ENCODE results near the gene AK2.
A peak's percentile ranks its signal among the peaks of the same experiment; 100 is the strongest.

The AK2 gene

DNA sequence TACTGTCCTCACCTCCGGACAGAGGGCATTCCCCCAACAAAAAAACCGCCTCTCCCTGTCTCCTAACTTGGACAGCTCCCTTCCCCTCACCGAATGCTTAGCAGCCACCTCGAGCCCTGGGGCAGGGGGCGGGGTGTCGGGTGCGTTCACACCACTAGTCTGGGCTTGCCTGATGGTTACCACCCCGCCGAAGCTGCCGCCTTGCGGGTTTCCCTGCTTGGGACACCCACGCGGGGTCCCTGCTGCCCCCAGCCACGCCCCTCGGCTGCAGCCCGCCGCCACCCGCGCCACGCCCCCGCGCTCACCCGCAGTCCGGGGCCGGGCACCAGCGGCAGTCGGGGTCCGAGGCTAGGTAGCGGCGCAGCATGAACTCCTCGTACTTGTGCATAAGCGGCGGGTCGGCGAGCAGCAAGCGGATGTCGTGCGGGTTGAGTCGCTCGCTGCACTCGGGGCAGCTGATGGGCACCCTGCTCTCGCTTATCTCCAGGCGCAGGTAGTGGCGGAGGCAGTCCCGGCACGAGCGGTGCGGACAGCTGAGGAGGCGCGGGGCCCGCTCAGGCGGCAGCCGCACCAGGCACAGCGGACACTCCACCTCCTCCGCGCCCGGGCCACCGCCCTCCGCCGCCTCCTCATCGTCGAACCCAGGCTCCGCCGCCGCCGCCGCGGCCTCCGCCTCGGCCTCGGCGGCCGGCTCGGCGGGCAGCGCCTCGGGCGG lies 72.8 kb downstream of the AK2 start:
- no peaks in the 10 kb centered on the region for H3K9me2 ChIP-seq (replicated peaks; ENCODE audit: insufficient read depth, low read length)

GRCh38 chr1:32962248-32962896 lies 74.3 kb downstream of the AK2 start:
- Histone ChIP-seq H3K9me3 (replicated peaks; ENCODE audit: insufficient read depth, low read length) (no peaks in the 10 kb centered on the region), H3K9me2 (replicated peaks; ENCODE audit: insufficient read depth, low read length) (no peaks in the 10 kb centered on the region), H3K27ac (ENCODE audit: low read length) (no peak overlapping the region), H3K79me2 (ENCODE audit: low read length) (peaks cover 54% of the 10 kb centered on the region), H2AFZ (ENCODE audit: low read length) (no peak overlapping the region), H3F3A (ENCODE audit: insufficient read depth, low read length) (peaks cover 14% of the 10 kb centered on the region), H3K4me2 (ENCODE audit: low read depth, low read length) (peak overlapping the region; percentile 69), H3K9ac (ENCODE audit: low read length) (no peak overlapping the region), H3K4me1 (ENCODE audit: low read length) (peaks cover 16% of the 10 kb centered on the region; the same call in 1 of the 2 replicates), H3K4me3 (ENCODE audit: low read length) (peak overlapping the region; percentile 81), H4K20me1 (ENCODE audit: insufficient read depth, low read length) (no peaks in the 10 kb centered on the region), H3K36me3 (replicated peaks; ENCODE audit: insufficient read depth, low read length) (no peaks in the 10 kb centered on the region), H3K27me3 (replicated peaks; ENCODE audit: insufficient read depth, low read length) (no peaks in the 10 kb centered on the region)
- TF ChIP-seq EZH2 (optimal IDR thresholded peaks at IDR 0.05; ENCODE audit: low read depth, low read length) (no peak), EZH2phosphoT487 (IDR thresholded peaks at IDR 0.05; ENCODE audit: low read length) (no peak), CTCF (IDR thresholded peaks at IDR 0.05; ENCODE audit: low read length) (no peak)
- DNase-seq = peak; percentile 80

More for the DNA sequence above, 72.8 kb downstream of the AK2 start:
- peaks cover 42% of the 10 kb centered on the region for H3K79me2 ChIP-seq (ENCODE audit: low read length)
- DNase-seq = peak; percentile 43
- no peaks in the 10 kb centered on the region for H3K9me3 ChIP-seq (replicated peaks; ENCODE audit: insufficient read depth, low read length)
- H3K9ac ChIP-seq (ENCODE audit: low read length) = peak overlapping the region; percentile 44; the same call in 1 of the 2 replicates
- peaks cover 16% of the 10 kb centered on the region; the same call in 1 of the 2 replicates for H3K4me1 ChIP-seq (ENCODE audit: low read length)
- peak overlapping the region; percentile 81 for H3K4me3 ChIP-seq (ENCODE audit: low read length)
- TF ChIP-seq EZH2 (optimal IDR thresholded peaks at IDR 0.05; ENCODE audit: low read depth, low read length) (no peak), CTCF (IDR thresholded peaks at IDR 0.05; ENCODE audit: low read length) (no peak), EZH2phosphoT487 (IDR thresholded peaks at IDR 0.05; ENCODE audit: low read length) (no peak)
- H3F3A ChIP-seq (ENCODE audit: insufficient read depth, low read length) = peaks cover 14% of the 10 kb centered on the region
- H3K27ac ChIP-seq (ENCODE audit: low read length) = no peak overlapping the region
- H4K20me1 ChIP-seq (ENCODE audit: insufficient read depth, low read length) = no peaks in the 10 kb centered on the region
- no peaks in the 10 kb centered on the region for H3K27me3 ChIP-seq (replicated peaks; ENCODE audit: insufficient read depth, low read length)
- H3K36me3 ChIP-seq (replicated peaks; ENCODE audit: insufficient read depth, low read length) = no peaks in the 10 kb centered on the region
- peak overlapping the region; percentile 55; the same call in 1 of the 2 replicates for H2AFZ ChIP-seq (ENCODE audit: low read length)
- peak overlapping the region; percentile 69 for H3K4me2 ChIP-seq (ENCODE audit: low read depth, low read length)

GRCh38 chr1:32960819-32961355 lies 75.8 kb downstream of the AK2 start:
- H3K4me1 ChIP-seq (ENCODE audit: low read length) = peaks cover 16% of the 10 kb centered on the region; the same call in 1 of the 2 replicates
- H3K36me3 ChIP-seq (replicated peaks; ENCODE audit: insufficient read depth, low read length) = no peaks in the 10 kb centered on the region
- no peak overlapping the region for H2AFZ ChIP-seq (ENCODE audit: low read length)
- H3K9me2 ChIP-seq (replicated peaks; ENCODE audit: insufficient read depth, low read length) = no peaks in the 10 kb centered on the region
- H3F3A ChIP-seq (ENCODE audit: insufficient read depth, low read length) = peaks cover 14% of the 10 kb centered on the region
- no peak overlapping the region for H3K27ac ChIP-seq (ENCODE audit: low read length)
- no peak overlapping the region for H3K9ac ChIP-seq (ENCODE audit: low read length)
- H3K4me3 ChIP-seq (ENCODE audit: low read length) = no peak overlapping the region
- TF ChIP-seq CTCF (IDR thresholded peaks at IDR 0.05; ENCODE audit: low read length) (no peak), EZH2 (optimal IDR thresholded peaks at IDR 0.05; ENCODE audit: low read depth, low read length) (no peak), EZH2phosphoT487 (IDR thresholded peaks at IDR 0.05; ENCODE audit: low read length) (no peak)
- no peaks in the 10 kb centered on the region for H4K20me1 ChIP-seq (ENCODE audit: insufficient read depth, low read length)
- H3K9me3 ChIP-seq (replicated peaks; ENCODE audit: insufficient read depth, low read length) = no peaks in the 10 kb centered on the region
- no peak overlapping the region for H3K4me2 ChIP-seq (ENCODE audit: low read depth, low read length)
- H3K79me2 ChIP-seq (ENCODE audit: low read length) = peaks cover 69% of the 10 kb centered on the region
- DNase-seq = no peak
- no peaks in the 10 kb centered on the region for H3K27me3 ChIP-seq (replicated peaks; ENCODE audit: insufficient read depth, low read length)

Measured in MM.1S (cell line).